Epithelial cell of esophagus (primary cell): ENCODE measurements around the gene CCDC13.

Experiments used
- DNase-seq: peaks from one replicate; pipeline ENCODE4 v3.0.0; 2010; ENCODE audit warnings: low read depth
- H3K4me3 ChIP-seq: 2 replicates; pipeline ENCODE4 v1.5.1; 2011; ENCODE audit warnings: mild to moderate bottlenecking, low read length, control low read depth
- TF ChIP-seq, protein P1 (sequence below): IDR thresholded peaks from 2 replicates; pipeline ENCODE4 v1.5.1; 2011; ENCODE audit warnings: low read depth, mild to moderate bottlenecking, low read length, control low read depth, inconsistent platforms; ENCODE audit not compliant: insufficient read depth; ENCODE audit errors: missing control alignments

The CCDC13 gene

GRCh38 chr3:42780892-42781700, 8.0 kb upstream of the CCDC13 start:
- DNase-seq, result peak; percentile 73
- H3K4me3 ChIP-seq, result no peak overlapping the region
- TF ChIP-seq, protein P1, sequence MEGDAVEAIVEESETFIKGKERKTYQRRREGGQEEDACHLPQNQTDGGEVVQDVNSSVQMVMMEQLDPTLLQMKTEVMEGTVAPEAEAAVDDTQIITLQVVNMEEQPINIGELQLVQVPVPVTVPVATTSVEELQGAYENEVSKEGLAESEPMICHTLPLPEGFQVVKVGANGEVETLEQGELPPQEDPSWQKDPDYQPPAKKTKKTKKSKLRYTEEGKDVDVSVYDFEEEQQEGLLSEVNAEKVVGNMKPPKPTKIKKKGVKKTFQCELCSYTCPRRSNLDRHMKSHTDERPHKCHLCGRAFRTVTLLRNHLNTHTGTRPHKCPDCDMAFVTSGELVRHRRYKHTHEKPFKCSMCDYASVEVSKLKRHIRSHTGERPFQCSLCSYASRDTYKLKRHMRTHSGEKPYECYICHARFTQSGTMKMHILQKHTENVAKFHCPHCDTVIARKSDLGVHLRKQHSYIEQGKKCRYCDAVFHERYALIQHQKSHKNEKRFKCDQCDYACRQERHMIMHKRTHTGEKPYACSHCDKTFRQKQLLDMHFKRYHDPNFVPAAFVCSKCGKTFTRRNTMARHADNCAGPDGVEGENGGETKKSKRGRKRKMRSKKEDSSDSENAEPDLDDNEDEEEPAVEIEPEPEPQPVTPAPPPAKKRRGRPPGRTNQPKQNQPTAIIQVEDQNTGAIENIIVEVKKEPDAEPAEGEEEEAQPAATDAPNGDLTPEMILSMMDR, result peak; percentile 67

DNA sequence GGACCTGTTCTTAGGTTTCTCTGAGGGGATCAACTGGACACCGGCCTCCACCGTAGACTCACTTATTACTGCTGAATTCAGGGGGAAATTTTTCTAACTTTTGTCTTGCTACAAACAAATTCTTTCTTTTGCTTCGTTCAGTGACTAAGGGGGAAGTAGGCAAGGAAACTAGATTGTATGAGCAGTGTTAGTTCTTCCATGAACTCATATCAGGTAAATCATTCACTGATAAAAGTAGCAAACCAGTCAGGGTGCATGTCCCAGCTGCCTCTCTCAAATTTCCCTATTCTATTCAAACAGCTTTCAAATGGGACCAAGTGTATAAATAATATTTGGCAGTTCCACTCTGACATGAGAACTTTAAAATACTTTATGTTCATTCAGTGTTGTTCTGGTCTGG, 7.3 kb upstream of the CCDC13 start:
- no peak overlapping the region for H3K4me3 ChIP-seq
- DNase-seq, result no peak
- TF ChIP-seq, protein P1, result no peak

GRCh38 chr3:42778644-42779043, 5.6 kb upstream of the CCDC13 start:
- no peak for DNase-seq
- H3K4me3 ChIP-seq, result no peak overlapping the region

DNA sequence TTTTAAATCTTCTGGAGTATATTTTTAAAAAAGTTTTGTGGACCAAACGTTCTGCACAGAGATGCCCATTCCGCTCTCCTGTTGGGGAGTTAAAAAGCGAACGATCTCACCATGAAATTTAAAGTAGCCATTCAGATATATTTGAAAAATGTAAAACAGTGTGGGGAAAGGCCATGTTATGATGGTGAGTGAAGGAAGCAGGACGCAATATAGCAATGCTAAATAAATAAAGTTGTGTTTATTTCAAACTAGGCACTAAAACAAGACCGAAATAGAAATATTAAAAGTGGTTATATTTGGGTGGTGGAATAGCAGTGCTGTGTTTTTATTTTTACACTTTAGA, 327 bp upstream of the CCDC13 start:
- TF ChIP-seq, protein P1, result no peak
- H3K4me3 ChIP-seq, result peak overlapping the region; percentile 42
- no peak for DNase-seq

More at GRCh38 chr3:42778644-42779043, 5.6 kb upstream of the CCDC13 start:
- TF ChIP-seq, protein P1, result no peak

- H3K4me3 ChIP-seq, result no peak overlapping the region
- DNase-seq, result peak; percentile 57
- TF ChIP-seq, protein P1, result no peak
Observed at GRCh38 chr3:42771271-42771670, 1.8 kb downstream of the CCDC13 start.

GRCh38 chr3:42769477-42770131, 3.4 kb downstream of the CCDC13 start:
- DNase-seq, result no peak
- no peak overlapping the region for H3K4me3 ChIP-seq
- TF ChIP-seq, protein P1, result no peak
